GM12865 (cell line): Measurements from ENCODE around the gene ADGRD2.

Experiments
- DNase-seq: peaks from one replicate; pipeline ENCODE4 v3.0.0; 2010; ENCODE audit warnings: low read depth
- H3K4me3 ChIP-seq: 2 replicates; pipeline ENCODE4 v1.5.1; 2011; ENCODE audit warnings: mild to moderate bottlenecking, low read depth, low read length, control low read depth
- TF ChIP-seq, protein P1 (sequence below): IDR thresholded peaks from 2 replicates; pipeline ENCODE4 v1.5.1; 2011; ENCODE audit warnings: low read length, control low read depth, low read depth, inconsistent platforms; ENCODE audit not compliant: insufficient read depth; ENCODE audit errors: missing control alignments

Gene ADGRD2

DNA sequence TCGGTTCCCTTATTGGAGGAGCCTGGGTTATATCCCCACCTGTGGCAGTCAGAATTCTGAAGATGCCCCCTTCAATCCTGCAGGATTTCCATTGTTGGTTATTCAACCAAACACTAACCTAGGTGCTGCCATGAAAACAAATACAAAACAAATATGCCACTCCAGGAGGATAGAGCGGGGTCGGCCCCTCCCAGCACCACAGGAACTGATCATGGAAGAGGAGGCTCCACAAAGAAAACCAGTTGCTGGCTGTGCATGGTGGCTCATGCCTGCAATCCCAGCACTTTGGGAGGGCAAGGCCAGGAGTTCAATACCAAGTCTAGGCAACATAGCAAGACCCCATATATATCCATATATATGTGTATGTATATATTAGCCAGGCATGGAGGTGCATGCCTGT, 13.2 kb upstream of the ADGRD2 start:
- TF ChIP-seq, protein P1, sequence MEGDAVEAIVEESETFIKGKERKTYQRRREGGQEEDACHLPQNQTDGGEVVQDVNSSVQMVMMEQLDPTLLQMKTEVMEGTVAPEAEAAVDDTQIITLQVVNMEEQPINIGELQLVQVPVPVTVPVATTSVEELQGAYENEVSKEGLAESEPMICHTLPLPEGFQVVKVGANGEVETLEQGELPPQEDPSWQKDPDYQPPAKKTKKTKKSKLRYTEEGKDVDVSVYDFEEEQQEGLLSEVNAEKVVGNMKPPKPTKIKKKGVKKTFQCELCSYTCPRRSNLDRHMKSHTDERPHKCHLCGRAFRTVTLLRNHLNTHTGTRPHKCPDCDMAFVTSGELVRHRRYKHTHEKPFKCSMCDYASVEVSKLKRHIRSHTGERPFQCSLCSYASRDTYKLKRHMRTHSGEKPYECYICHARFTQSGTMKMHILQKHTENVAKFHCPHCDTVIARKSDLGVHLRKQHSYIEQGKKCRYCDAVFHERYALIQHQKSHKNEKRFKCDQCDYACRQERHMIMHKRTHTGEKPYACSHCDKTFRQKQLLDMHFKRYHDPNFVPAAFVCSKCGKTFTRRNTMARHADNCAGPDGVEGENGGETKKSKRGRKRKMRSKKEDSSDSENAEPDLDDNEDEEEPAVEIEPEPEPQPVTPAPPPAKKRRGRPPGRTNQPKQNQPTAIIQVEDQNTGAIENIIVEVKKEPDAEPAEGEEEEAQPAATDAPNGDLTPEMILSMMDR = no peak
- DNase-seq = no peak
- H3K4me3 ChIP-seq = no peak overlapping the region

DNA sequence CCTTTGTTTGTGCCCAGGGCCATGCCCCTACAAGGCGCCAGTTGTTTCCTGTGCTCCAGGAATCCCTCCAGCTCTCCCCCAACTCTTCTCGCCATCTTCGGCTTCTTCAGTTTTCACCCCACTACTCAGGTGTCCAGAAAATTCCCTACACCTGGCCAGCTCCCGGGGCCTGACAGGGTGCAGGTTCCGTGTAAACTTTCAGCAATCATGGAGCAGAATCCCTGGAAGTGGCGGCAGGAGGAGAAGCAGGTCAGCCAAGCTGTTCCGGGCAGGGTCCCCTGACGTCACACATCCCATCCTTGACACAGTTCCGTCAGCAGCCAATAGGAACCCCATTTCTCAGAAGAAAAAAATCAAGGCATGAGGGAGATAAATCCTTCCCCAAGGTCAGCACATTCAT, 12.2 kb upstream of the ADGRD2 start:
- no peak for DNase-seq
- H3K4me3 ChIP-seq = no peak overlapping the region
- TF ChIP-seq, protein P1 = no peak

DNA sequence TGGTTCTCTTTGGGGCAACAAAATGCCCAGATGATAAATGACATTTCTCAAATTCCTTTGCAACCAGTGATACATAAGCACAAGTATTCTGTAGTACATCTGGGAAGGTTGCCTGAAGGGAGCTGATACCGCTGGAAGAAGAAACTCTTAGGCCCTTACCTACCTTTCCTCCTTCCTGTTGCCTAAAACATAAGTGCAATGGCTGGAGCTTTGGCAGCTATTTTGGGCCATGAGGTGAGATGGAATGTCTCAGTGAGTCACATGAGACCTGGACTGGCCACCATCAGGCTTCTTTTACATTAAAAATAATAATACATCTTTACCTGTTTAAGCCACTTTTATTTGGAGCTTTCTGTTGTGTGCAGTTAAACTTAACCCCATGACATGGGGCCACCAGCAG, 11.2 kb upstream of the ADGRD2 start:
- no peak overlapping the region for H3K4me3 ChIP-seq
- TF ChIP-seq, protein P1 = no peak

DNA sequence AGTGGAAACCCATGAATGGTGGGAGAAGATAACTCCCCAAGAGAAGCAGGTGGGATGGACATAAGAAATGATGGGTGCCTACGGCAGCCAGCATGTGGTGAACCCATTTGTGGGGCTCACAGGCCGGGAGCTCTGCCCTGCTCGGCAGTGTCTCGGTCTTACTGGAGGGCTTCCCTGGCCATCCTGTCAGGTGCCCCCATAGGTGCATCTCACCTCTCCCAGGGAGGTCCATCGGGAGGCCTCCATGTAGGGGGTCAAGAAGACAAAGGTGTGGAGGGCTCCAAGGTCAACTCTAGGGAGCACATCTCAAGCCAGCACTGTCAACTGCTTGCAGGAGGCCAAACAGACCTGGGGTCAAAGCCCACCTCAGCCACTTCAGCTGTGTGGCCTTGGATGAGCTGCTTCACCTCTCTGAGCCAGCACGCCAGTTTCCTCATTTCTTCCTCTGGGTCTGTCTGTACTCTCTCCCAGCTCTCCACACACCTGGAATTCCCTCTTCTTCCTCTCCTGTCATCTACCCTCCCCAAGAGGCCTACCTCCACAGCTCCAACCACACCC, 10.5 kb upstream of the ADGRD2 start:
- no peak for DNase-seq
- TF ChIP-seq, protein P1 = no peak
- no peak overlapping the region for H3K4me3 ChIP-seq

More for the DNA sequence above, 11.2 kb upstream of the ADGRD2 start:
- DNase-seq = no peak

DNA sequence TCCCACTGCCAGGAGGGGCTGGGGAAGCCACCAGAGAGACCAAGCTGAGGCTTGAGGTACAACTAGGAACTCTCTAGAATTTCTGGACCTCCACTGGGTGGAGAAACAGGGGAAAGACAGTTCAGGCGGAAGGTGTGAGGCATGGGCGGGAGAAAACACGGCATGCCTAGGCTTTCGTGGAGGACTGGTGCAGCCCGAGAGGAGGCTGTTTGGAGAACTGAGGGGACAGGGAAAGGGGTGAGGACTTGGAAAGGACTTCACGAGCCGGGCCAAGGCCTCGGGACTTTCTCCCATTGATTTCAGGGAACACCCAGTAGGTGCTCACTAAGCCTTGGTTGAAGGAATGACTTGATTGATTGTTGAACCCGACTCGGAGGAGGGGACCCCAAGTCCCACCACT, 9.5 kb upstream of the ADGRD2 start:
- TF ChIP-seq, protein P1 = no peak
- H3K4me3 ChIP-seq = no peak overlapping the region
- DNase-seq = no peak

DNA sequence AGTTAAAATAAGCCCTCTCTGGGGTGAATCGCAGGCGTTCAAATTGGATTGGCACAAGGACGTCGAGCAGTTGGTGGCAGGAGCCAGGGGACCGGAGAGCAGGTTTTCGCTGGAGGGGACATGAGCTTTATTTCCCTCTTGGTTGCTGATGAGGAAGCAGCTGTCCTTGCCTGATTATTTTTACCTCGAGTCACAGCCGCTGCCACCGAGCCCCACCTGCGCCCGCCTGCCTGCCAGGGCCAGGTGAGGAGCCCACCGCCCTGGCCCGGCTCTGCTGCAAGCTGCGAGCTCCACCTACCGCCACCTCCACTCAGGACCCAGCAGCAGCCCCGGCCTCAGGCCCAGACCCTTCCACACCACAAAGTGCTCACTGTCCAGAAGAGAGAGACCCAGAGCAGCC, 9.0 kb upstream of the ADGRD2 start:
- H3K4me3 ChIP-seq = no peak overlapping the region
- DNase-seq = no peak
- TF ChIP-seq, protein P1 = no peak

DNA sequence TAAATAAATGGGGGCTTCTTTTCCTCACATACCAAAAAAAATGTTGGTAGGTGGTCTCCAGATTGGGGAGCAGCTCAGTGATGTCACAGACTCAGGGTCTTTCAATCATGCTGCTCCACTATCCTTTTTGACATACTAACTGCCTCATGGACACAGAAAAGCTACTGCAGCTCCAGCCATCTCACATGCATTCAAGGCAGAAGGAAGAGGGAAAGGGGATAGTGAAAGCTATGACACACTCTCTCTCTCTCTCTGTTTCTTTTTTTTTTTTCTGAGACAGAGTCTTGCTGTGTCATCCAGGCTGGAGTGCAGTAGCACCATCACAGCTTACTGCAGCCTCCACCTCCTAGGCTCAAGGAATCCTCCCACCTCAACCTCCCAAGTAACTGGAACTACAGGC, 7.9 kb upstream of the ADGRD2 start:
- TF ChIP-seq, protein P1 = no peak
- H3K4me3 ChIP-seq = no peak overlapping the region

More for the DNA sequence above, 7.9 kb upstream of the ADGRD2 start:
- DNase-seq = no peak
